Daoy (cell line): ENCODE measurements around the gene ETV7. TPM values are rescaled to one million over a fixed set of nuclear protein-coding genes. Genes with fewer than 3 reads are reported as not detected.

Experiments
- DNase-seq: peaks from one replicate; pipeline ENCODE4 v3.0.0-alpha.2; 2015; ENCODE audit warnings: low read depth
- total RNA-seq: library from RNA; depleted of rRNA; stranded (reverse); fragments of >200 nt; shearing (Covaris generic); gene quantifications from 2 replicates; pipeline ENCODE4 v1.2.3, GENCODE V29; 2014

Gene ETV7
- total RNA-seq, 1 experiment from 2014 or later: 0.69 TPM

GRCh38 chr6:36383606-36384005 is 3.9 kb downstream of the ETV7 start:
- no peak for DNase-seq

- DNase-seq: no peak
Observed at GRCh38 chr6:36382976-36383375, 4.5 kb downstream of the ETV7 start.

GRCh38 chr6:36381502-36382389 is 5.7 kb downstream of the ETV7 start:
- DNase-seq: peak; percentile 47

- no peak for DNase-seq
Observed at GRCh38 chr6:36380166-36380565, 7.3 kb downstream of the ETV7 start.

- DNase-seq: no peak
Observed at GRCh38 chr6:36378936-36379335, 8.5 kb downstream of the ETV7 start.

GRCh38 chr6:36378243-36378920 is 9.1 kb downstream of the ETV7 start:
- DNase-seq: no peak

GRCh38 chr6:36377594-36377993 is 9.9 kb downstream of the ETV7 start:
- no peak for DNase-seq

GRCh38 chr6:36376742-36377141 is 10.7 kb downstream of the ETV7 start:
- DNase-seq: no peak

- no peak for DNase-seq
Observed at GRCh38 chr6:36376183-36376582, 11.3 kb downstream of the ETV7 start.

GRCh38 chr6:36375644-36376155 is 11.8 kb downstream of the ETV7 start:
- DNase-seq: no peak

- no peak for DNase-seq
Observed at GRCh38 chr6:36374972-36375371, 12.5 kb downstream of the ETV7 start.

- no peak for DNase-seq
Observed at GRCh38 chr6:36374194-36374593, 13.3 kb downstream of the ETV7 start.

GRCh38 chr6:36373368-36374019 is 14.0 kb downstream of the ETV7 start:
- DNase-seq: no peak

GRCh38 chr6:36372088-36372487 is 15.4 kb downstream of the ETV7 start:
- DNase-seq: no peak

- DNase-seq: no peak
Observed at GRCh38 chr6:36371211-36371610, 16.3 kb downstream of the ETV7 start.

- DNase-seq: no peak
Observed at GRCh38 chr6:36370638-36371037, 16.8 kb downstream of the ETV7 start.

GRCh38 chr6:36368921-36369865 is 18.3 kb downstream of the ETV7 start:
- DNase-seq: peak; percentile 84

- no peak for DNase-seq
Observed at GRCh38 chr6:36368421-36368820, 19.0 kb downstream of the ETV7 start.

- DNase-seq: no peak
Observed at GRCh38 chr6:36367743-36368142, 19.7 kb downstream of the ETV7 start.

GRCh38 chr6:36364669-36365479 is 22.6 kb downstream of the ETV7 start:
- DNase-seq: peak; percentile 85
